HG03064 (cell line): Measurements from ENCODE around the gene KRR1.
"Not testable (repeated sequence)": the region's sequence is repeated elsewhere in the genome, so short reads cannot be mapped to it uniquely, and the experiment has no call there.

Source experiments
- ATAC-seq: cut with Tn5 transposase; IDR thresholded peaks from one replicate; pipeline ENCODE4 v1.9.1; 2021; ENCODE audit warnings: low read depth; ENCODE audit not compliant: unreplicated experiment

The KRR1 gene

DNA sequence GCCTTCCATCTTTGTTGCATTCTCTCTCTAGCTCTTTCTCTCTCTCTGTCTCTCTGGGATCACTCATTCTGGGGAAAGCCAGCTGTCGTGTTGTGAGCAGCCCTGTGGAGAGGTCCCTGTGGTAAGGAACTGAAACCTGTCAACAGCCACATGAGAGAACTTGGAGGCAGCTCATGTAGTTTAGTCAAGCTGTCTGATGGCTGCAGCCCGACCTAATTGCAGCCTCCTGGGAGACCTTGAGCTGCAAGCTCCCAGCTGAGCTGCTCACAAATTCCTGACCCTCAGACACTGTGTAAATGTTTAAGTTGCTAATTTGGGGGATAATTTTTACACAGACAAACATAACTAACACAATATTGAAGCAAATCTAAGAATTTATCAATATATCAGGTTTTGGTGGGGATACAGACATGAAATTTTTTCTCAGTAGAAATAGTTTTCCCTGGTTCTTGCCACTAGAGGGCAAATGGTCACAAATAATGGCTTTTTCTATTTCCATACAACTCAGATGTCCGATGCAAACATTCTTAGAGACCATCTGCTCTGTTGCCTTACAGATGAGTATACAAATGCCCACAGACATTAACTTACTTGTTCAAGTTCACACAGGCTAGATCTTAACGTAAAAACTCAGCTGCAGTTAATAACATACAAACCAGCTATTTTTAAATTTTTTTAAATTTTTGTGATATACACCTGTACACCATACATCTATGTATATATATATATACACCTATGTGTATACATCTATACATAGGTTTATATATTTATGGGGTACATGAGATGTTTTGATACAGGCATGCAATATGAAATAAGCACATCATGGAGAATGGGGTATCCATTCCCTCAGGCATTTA is 15.5 kb upstream of the KRR1 start:
- ATAC-seq = peak; percentile 93

DNA sequence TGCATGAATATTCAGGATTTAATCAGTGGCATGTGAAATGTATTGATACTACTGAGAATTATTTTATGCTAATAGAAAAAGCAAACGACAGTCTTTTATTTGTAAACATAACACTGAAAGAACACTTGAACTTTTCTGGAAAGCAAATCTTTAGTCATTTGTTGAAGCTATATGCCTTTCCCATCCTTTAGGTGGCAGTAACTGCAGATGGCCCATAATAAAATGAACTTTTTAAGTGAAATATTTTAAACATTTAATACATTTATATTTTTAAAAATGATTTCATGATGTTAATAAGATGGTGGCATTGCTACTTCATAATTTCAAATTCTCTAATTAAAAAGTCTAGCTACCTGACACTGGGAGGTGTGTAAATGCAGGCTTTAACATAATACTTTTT is 13.9 kb upstream of the KRR1 start:
- ATAC-seq = no peak

- ATAC-seq = not testable (repeated sequence)
Observed at GRCh38 chr12:75522124-75522523, 10.7 kb upstream of the KRR1 start.

DNA sequence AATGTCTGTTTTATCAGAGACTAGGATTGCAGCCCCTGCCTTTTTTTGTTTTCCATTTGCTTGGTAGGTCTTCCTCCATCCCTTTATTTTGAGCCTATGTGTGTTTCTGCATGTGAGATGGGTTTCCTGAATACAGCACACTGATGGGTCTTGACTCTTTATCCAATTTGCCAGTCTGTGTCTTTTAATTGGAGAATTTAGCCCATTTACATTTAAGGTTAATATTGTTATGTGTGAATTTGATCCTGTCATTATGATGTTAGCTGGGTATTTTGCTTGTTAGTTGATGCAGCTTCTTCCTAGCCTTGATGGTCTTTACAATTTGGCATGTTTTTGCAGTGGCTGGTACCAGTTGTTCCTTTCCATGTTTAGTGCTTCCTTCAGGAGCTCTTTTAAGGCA is 9.8 kb upstream of the KRR1 start:
- not testable (repeated sequence) for ATAC-seq

DNA sequence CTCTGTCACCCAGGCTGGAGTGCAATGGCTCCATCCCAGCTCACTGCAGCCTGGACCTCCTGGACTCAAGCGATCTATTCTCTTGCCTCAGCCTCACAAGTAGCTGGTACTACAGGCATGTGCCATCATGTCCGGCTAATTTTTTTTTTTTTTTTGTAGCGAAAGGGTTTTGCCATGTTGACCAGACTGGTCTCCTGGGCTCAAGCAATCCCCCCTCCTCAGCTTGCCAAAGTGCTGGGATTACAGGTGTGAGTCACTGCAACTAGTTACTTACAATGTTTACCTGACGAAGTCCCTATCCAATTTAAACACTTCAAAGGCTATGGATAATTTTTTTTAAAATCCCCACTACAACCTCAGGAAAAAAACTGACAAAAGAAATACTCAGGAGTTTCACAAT is 1.8 kb downstream of the KRR1 start:
- ATAC-seq = no peak

DNA sequence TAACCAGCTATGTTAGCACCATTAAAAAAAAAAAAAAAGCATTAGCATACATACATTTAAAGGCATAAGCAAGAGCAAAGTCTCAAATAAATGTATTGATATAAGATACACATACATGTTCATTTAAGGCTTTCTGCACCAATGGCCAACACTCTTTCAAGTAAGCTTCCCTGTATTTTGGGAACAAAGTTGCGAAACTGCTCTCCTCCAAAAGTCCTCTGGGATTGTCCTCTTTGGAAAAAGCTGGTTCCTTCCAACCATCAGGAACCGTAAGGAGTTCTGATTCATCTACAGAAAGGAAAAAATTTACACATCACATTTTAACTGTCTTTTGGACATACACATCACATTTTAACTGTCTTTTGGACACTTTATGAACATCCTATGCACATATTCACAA is 3.2 kb downstream of the KRR1 start:
- ATAC-seq = no peak

DNA sequence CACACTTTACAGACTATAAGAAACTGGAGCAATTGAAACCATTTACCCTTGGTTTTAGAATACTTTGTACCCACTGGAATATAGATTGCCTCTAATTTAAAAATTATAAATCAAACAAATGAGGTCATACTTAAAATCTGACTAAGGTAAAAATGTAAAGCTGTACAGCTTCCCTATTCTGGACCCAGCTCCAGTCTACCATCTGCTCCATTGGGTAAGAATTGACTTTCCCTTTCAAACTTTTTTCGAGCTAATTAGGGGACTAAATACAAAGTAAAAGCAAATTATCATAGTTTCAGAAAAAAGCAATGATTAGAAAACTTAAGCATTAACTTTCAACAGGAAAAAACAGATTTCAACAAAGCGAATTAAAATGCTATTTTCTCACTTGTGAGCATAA is 4.3 kb downstream of the KRR1 start:
- ATAC-seq = no peak

GRCh38 chr12:75505706-75506312 is 5.6 kb downstream of the KRR1 start:
- ATAC-seq = no peak

- ATAC-seq = no peak
Observed at GRCh38 chr12:75503866-75504265, 7.5 kb downstream of the KRR1 start.

DNA sequence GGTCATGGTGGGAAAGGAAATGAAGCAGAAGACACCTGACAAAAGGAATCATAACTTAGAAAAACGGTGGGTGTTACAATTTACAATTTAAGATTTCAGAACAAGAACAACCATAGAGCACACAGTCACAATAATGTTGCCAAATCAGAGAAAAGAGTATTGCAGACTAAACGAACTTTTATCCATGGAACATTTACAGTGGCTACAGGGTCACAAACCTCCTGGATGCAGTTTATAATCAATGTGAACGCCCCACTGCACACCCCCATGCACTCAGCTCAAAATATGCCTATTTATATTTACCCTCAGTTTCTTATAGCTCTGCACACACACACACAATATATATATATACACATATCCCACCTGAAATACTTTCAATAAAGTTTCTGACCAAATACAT is 8.0 kb downstream of the KRR1 start:
- no peak for ATAC-seq

GRCh38 chr12:75491169-75491568 is 20.2 kb downstream of the KRR1 start:
- ATAC-seq = no peak

DNA sequence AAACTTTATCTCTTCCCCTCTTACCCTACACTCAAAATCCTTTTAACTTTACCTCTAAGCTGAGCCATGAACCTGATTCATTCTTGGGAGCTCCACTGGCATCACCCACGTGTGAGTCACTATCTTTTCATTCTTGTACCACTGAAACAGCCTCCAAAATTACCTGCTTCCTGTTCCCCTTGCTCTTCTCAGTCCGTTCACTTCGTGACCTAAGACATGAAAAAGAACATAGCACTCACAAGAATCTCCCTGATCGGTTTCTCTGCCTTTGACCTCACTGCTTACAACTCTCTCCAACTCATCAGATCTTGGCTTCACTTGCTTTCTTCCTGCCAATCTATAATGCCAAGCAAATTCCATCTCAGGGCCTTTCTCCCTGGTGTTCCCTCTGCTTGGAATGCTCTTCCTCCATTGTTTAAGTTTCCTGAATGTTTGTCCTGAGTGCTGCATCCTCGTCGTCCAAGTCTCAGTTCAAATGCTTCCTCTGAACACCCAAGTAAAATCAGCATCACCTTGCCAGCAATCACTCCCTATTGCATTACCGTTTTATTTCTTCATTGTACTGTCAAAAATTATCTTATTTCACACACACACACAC is 21.7 kb downstream of the KRR1 start:
- ATAC-seq = peak; percentile 74

- no peak for ATAC-seq
Observed at GRCh38 chr12:75489187-75489586, 22.2 kb downstream of the KRR1 start.

GRCh38 chr12:75488553-75488952 is 22.9 kb downstream of the KRR1 start:
- ATAC-seq = no peak

- no peak for ATAC-seq
Observed at GRCh38 chr12:75487308-75487707, 24.1 kb downstream of the KRR1 start.

- ATAC-seq = not testable (repeated sequence)
Observed at GRCh38 chr12:75484450-75484849, 27.0 kb downstream of the KRR1 start.

DNA sequence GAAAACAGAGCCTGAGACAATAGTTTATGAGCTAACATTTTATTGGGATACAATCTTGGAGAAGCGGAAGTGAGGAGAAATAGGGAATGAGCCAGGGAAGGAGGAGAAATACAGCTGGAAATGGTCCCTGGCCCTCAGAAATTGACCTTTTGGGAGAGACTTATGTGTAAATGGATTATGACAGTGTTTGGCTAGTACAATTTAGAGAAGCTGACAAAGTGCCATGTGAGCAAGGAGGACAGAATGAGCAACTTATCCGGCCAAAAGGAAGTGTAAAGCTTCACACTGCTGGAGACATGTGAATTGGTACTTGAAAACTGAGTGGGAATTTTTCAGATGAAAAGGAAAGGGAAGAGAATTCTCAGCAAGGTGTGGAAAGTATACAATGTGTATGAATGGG is 28.0 kb downstream of the KRR1 start:
- no peak for ATAC-seq

- no peak for ATAC-seq
Observed at GRCh38 chr12:75482646-75483045, 28.8 kb downstream of the KRR1 start.

GRCh38 chr12:75481774-75482173 is 29.6 kb downstream of the KRR1 start:
- ATAC-seq = no peak

DNA sequence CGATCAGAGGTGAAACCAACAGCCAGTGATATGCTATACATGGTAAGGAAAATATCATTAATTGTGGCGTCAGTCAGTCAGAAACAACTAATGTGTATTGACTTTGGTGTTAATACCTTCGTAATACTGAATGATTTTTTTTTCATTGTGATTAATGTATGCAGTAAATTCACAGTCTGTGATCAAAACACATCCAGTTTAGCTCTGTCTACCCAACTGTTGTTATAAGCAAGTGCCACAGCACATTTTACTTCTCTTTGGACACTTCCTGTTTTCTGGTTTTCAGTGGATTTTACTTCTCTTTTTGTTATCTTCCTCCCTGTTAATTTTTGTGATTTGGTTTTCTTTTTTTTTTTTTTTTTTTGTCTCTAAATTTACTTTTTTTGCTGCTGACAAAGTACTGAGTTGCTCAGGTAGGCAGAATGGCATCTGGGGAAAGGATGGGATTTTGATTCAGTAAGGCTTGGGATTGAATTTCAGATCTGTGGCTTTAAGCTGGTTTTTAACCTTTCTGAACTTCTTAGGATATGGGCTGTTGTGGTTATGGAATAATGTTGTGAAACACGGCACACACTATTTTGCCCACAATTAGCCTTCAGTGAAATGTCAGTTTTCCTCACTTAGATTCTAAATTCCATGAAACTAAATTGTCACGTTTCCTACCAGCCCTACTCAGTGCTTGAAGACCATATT is 30.2 kb downstream of the KRR1 start:
- ATAC-seq = peak; percentile 20

- peak; percentile 89 for ATAC-seq
Observed at GRCh38 chr12:75480469-75480949, 30.9 kb downstream of the KRR1 start, which contains the start of gene GLIPR1. GLIPR1 (plus strand) TSS chr12:75480755; CDS start chr12:75480881, 126 bp downstream.
